Nephron (organoid): ENCODE data around the gene PAXIP1.

Experiments used
- H3K27ac Mint-ChIP-seq, 3 experiments: 2 replicates each; pipeline ENCODE4 v1.8.0; 2020; ENCODE audit warnings: mixed read lengths in 3 of 3, mild to moderate bottlenecking in 2 of 3, moderate library complexity in 1 of 3
- H3K27me3 Mint-ChIP-seq: 2 replicates; pipeline ENCODE4 v1.8.0; 2021; ENCODE audit warnings: low read depth, mild to moderate bottlenecking, moderate library complexity, mixed read lengths
- H3K36me3 Mint-ChIP-seq: 2 replicates; pipeline ENCODE4 v1.8.0; 2020; ENCODE audit warnings: low read depth, mixed read lengths
- H3K4me1 Mint-ChIP-seq: 2 replicates; pipeline ENCODE4 v1.8.0; 2020; ENCODE audit warnings: mixed read lengths
- H3K4me3 Mint-ChIP-seq, 3 experiments: 2 replicates each; pipeline ENCODE4 v1.8.0; 2020; ENCODE audit warnings: mild to moderate bottlenecking in 3 of 3, mixed read lengths in 3 of 3, moderate library complexity in 2 of 3
- H3K9me3 Mint-ChIP-seq: 2 replicates; pipeline ENCODE4 v1.8.0; 2020; ENCODE audit warnings: mixed read lengths
- CTCF ChIP-seq, 3 experiments: fragments of 200-600 bp; sonication (generic); IDR thresholded peaks; one replicate each; pipeline ENCODE4 v1.5.0; 2021; ENCODE audit warnings: antibody characterized with exemption in 3 of 3; ENCODE audit not compliant: unreplicated experiment in 3 of 3

The PAXIP1 gene

GRCh38 chr7:154967401-154967955, 35.4 kb downstream of the PAXIP1 start:
- H3K4me1 Mint-ChIP-seq, result no peaks in the 10 kb centered on the region
- H3K4me3 Mint-ChIP-seq, result no peak overlapping the region
- H3K36me3 Mint-ChIP-seq, result peaks cover 58% of the 10 kb centered on the region
- TF ChIP-seq CTCF (IDR thresholded peaks at IDR 0.05; ENCODE audit: unreplicated experiment in 3 of 3), result no peak
- H3K27me3 Mint-ChIP-seq, result no peaks in the 10 kb centered on the region
- no peaks in the 10 kb centered on the region for H3K9me3 Mint-ChIP-seq
- no peak overlapping the region for H3K27ac Mint-ChIP-seq

- no peak overlapping the region for H3K27ac Mint-ChIP-seq
- no peak overlapping the region for H3K4me3 Mint-ChIP-seq
- no peaks in the 10 kb centered on the region for H3K27me3 Mint-ChIP-seq
- no peak for TF ChIP-seq CTCF (IDR thresholded peaks at IDR 0.05; ENCODE audit: unreplicated experiment in 3 of 3)
- H3K4me1 Mint-ChIP-seq, result no peaks in the 10 kb centered on the region
- H3K9me3 Mint-ChIP-seq, result no peaks in the 10 kb centered on the region
- H3K36me3 Mint-ChIP-seq, result peaks cover 76% of the 10 kb centered on the region
Measured at GRCh38 chr7:154965014-154965413, 37.9 kb downstream of the PAXIP1 start.

- H3K4me1 Mint-ChIP-seq, result no peaks in the 10 kb centered on the region
- peaks cover 89% of the 10 kb centered on the region for H3K36me3 Mint-ChIP-seq
- no peak for TF ChIP-seq CTCF (IDR thresholded peaks at IDR 0.05; ENCODE audit: unreplicated experiment in 3 of 3)
- H3K4me3 Mint-ChIP-seq, result no peak overlapping the region
- no peaks in the 10 kb centered on the region for H3K27me3 Mint-ChIP-seq
- no peak overlapping the region for H3K27ac Mint-ChIP-seq
- no peaks in the 10 kb centered on the region for H3K9me3 Mint-ChIP-seq
Measured at GRCh38 chr7:154960063-154960790, 42.7 kb downstream of the PAXIP1 start.

- H3K27me3 Mint-ChIP-seq, result no peaks in the 10 kb centered on the region
- no peak overlapping the region for H3K4me3 Mint-ChIP-seq
- H3K4me1 Mint-ChIP-seq, result no peaks in the 10 kb centered on the region
- peaks cover 80% of the 10 kb centered on the region for H3K36me3 Mint-ChIP-seq
- H3K9me3 Mint-ChIP-seq, result no peaks in the 10 kb centered on the region
- no peak for TF ChIP-seq CTCF (IDR thresholded peaks at IDR 0.05; ENCODE audit: unreplicated experiment in 3 of 3)
- no peak overlapping the region for H3K27ac Mint-ChIP-seq
Measured at GRCh38 chr7:154956427-154956826, 46.5 kb downstream of the PAXIP1 start.

- Mint-ChIP-seq H3K27ac (no peak overlapping the region), H3K36me3 (peaks cover 78% of the 10 kb centered on the region), H3K27me3 (no peaks in the 10 kb centered on the region)
Measured at GRCh38 chr7:154953006-154953684, 49.8 kb downstream of the PAXIP1 start.

More at GRCh38 chr7:154953006-154953684, 49.8 kb downstream of the PAXIP1 start:
- H3K9me3 Mint-ChIP-seq, result no peaks in the 10 kb centered on the region
- TF ChIP-seq CTCF (IDR thresholded peaks at IDR 0.05; ENCODE audit: unreplicated experiment in 3 of 3), result peak; percentile 39 to 48 (median 44)
- no peaks in the 10 kb centered on the region for H3K4me1 Mint-ChIP-seq
- no peak overlapping the region for H3K4me3 Mint-ChIP-seq
